Right lobe of liver (tissue), 6 donors: ENCODE results near the gene CEP112. TPM values are rescaled to one million over a fixed set of nuclear protein-coding genes. Genes with fewer than 3 reads are reported as not detected.
A peak's percentile ranks its signal among the peaks of the same experiment; 100 is the strongest.

Source experiments
- ATAC-seq, 4 donors: fragments of 200-7000 bp; cut with Tn5 transposase; one replicate each; pipeline ENCODE4 v1.9.1; 2020; ENCODE audit warnings: mild to moderate bottlenecking in 4 of 4, moderate library complexity in 4 of 4
- DNase-seq, 3 donors: peaks; one replicate each; pipeline ENCODE4 v3.0.0-alpha.2; 2020
- H3K27ac ChIP-seq, 3 donors: fragments of 200-600 bp; one replicate each; pipeline ENCODE4 v1.8.0; 2022
- H3K27me3 ChIP-seq, 2 donors: fragments of 200-600 bp; one replicate each; pipeline ENCODE4 v1.8.0; 2022
- H3K36me3 ChIP-seq, 4 donors: fragments of 200-600 bp; sonication (generic) in 1 of 4; one replicate each; pipeline versions ENCODE4 v1.5.1 to v1.8.0; 2017 to 2022; ENCODE audit warnings: control low read depth in 1 of 4
- H3K4me1 ChIP-seq, 4 donors: fragments of 200-600 bp; sonication (generic) in 1 of 4; one replicate each; pipeline versions ENCODE4 v1.5.1 to v1.8.0; 2017 to 2022; ENCODE audit warnings: control low read depth in 1 of 4
- H3K4me3 ChIP-seq, 3 donors: fragments of 200-600 bp; one replicate each; pipeline ENCODE4 v1.8.0; 2022
- H3K9me3 ChIP-seq, 4 donors: fragments of 200-600 bp; sonication (generic) in 1 of 4; one replicate each; pipeline versions ENCODE4 v1.5.1 to v1.8.0; 2017 to 2022; ENCODE audit warnings: control low read depth in 1 of 4
- CTCF ChIP-seq, 4 donors: fragments of 200-600 bp in 3 of 4; fragments of 450-650 bp in 1 of 4; IDR thresholded peaks; one replicate each; pipeline versions ENCODE4 v1.5.1 to v1.8.0; 2016 to 2022; ENCODE audit warnings: antibody characterized with exemption in 4 of 4, mild to moderate bottlenecking in 2 of 4
- POLR2A ChIP-seq: fragments of 450-650 bp; IDR thresholded peaks from one replicate; pipeline ENCODE4 v1.6.1; 2017; ENCODE audit warnings: antibody characterized with exemption, mild to moderate bottlenecking
- WGBS: methylation state at CpG from one replicate; pipeline ENCODE4 v1.1.6; 2018; ENCODE audit warnings: low coverage, low lambda C conversion rate; ENCODE audit not compliant: insufficient coverage; ENCODE audit errors: missing lambda C conversion rate; 5-methylcytosine and 5-hydroxymethylcytosine counted together
- intact Hi-C, 2 donors: fragments of 100-400 bp; cut with DNase I; formaldehyde crosslinking; loops; one replicate each; pipeline versions ENCODE4 v1.11.2 to v1.14.1; 2022
- total RNA-seq, 6 experiments: library from RNA; depleted of rRNA in 2 of 6; stranded (reverse); fragments of >200 nt in 2 of 6; fragmentation: NEBNext Ultra II Directional in 3 of 6; extraction: Animal tissue kit (Norgen Biotek cat#: 25700) in 3 of 6; gene quantifications; one replicate each; pipeline versions ENCODE4 v1.1.0 to v1.2.4, GENCODE V29; 2016 to 2023
- donor health status: DM: no; HTN: yes; CAD: no.
- donor health status: DM: no; HTN: no; CAD: no.
- donor health status: DM: no; HTN: no; CAD: no.
- donor health status: DM: no; HTN: yes; CAD: no.
- donor health status: DM: no; HTN: yes; CAD: no.

CEP112 gene
- total RNA-seq, 6 experiments from 2014 or later = 2.2 to 4.6 (median 3.9) TPM

- Histone ChIP-seq H3K9me3 (no peaks in the 10 kb centered on the region), H3K4me3 (peak overlapping the region; percentile 75 to 84 (median 82)), H3K36me3 (no peaks in the 10 kb centered on the region), H3K4me1 (peaks cover 0 to 11% (median 0%) of the 10 kb centered on the region in 4 donors), H3K27me3 (no peaks in the 10 kb centered on the region), H3K27ac (peak overlapping the region; percentile 30 to 60 (median 40))
- ATAC-seq (peak; percentile 25 to 59 (median 35)), DNase-seq (no peak)
- TF ChIP-seq POLR2A (no peak), CTCF (IDR thresholded peaks at IDR 0.05) (no peak)
- 42% methylated on average over 16 of the region's 16 CpGs for WGBS
- intact Hi-C loops = no loop called here
Measured at GRCh38 chr17:66190738-66191592, 968 bp downstream of the CEP112 start.

- Histone ChIP-seq H3K9me3 (no peaks in the 10 kb centered on the region), H3K4me3 (no peak overlapping the region), H3K27me3 (no peaks in the 10 kb centered on the region), H3K27ac (no peak overlapping the region), H3K4me1 (peaks cover 0 to 11% (median 0%) of the 10 kb centered on the region in 4 donors), H3K36me3 (no peaks in the 10 kb centered on the region)
- intact Hi-C loops = no loop called here
- no peak for TF ChIP-seq CTCF (IDR thresholded peaks at IDR 0.05)
- TF ChIP-seq POLR2A = no peak
- WGBS = 94% methylated on average over 2 of the region's 2 CpGs
- DNase-seq (no peak), ATAC-seq (no peak)
Measured at GRCh38 chr17:66187718-66188117, 4.2 kb downstream of the CEP112 start.

GRCh38 chr17:66185862-66186261, 6.1 kb downstream of the CEP112 start:
- TF ChIP-seq CTCF (IDR thresholded peaks at IDR 0.05) (no peak), POLR2A (no peak)
- intact Hi-C loops = no loop called here
- DNase-seq (no peak), ATAC-seq (no peak)
- 94% methylated on average over 4 of the region's 4 CpGs for WGBS
- Histone ChIP-seq H3K4me3 (no peak overlapping the region), H3K27ac (no peak overlapping the region), H3K27me3 (no peaks in the 10 kb centered on the region), H3K9me3 (no peaks in the 10 kb centered on the region), H3K4me1 (peaks cover 0 to 4% (median 0%) of the 10 kb centered on the region in 4 donors), H3K36me3 (no peaks in the 10 kb centered on the region)

- Histone ChIP-seq H3K27ac (no peak overlapping the region), H3K9me3 (no peaks in the 10 kb centered on the region), H3K4me3 (no peak overlapping the region), H3K36me3 (no peaks in the 10 kb centered on the region), H3K27me3 (no peaks in the 10 kb centered on the region), H3K4me1 (no peaks in the 10 kb centered on the region)
- no peak for DNase-seq
- 100% methylated on average over 1 of the region's 1 CpG for WGBS
- TF ChIP-seq POLR2A = no peak
- TF ChIP-seq CTCF (IDR thresholded peaks at IDR 0.05) = no peak
- intact Hi-C loops = no loop called here
- no peak for ATAC-seq
Measured at GRCh38 chr17:66184392-66184791, 7.5 kb downstream of the CEP112 start.
